Ureter (tissue), 1 donor: ENCODE measurements around the gene DOK6. TPM values are rescaled to one million over a fixed set of nuclear protein-coding genes. Genes with fewer than 3 reads are reported as not detected.
"Not testable (repeated sequence)": the region's sequence is repeated elsewhere in the genome, so short reads cannot be mapped to it uniquely, and the experiment has no call there.

Experiments
- DNase-seq: peaks from one replicate; pipeline ENCODE4 v3.0.0-alpha.2; 2020; ENCODE audit warnings: low spot score
- total RNA-seq: library from RNA; stranded (reverse); gene quantifications from one replicate; pipeline ENCODE4 v1.2.4, GENCODE V29; 2023
- donor health status: DM: yes; HTN: yes; CAD: no.

The DOK6 gene
- total RNA-seq, 1 donor from 2014 or later, result 4.9 TPM

DNA sequence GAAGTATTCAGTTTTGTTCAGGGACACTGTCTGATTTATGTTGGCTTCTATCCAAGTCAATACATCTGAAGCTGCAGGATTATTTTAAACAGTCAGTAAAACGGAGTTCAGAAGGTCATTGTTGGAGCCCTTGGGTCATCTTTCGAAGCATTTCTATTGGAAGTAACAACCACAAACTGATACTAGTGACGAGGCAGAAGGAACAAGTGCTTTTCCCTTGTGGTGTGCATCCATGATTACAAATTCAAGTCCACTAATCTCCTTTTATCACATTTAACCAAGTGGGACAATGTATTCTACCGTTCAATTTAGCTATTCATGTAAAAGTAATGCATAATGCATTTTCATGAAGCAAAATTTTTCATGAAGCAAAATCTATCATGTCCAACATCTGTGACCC is 470.0 kb downstream of the DOK6 start:
- DNase-seq, result no peak

DNA sequence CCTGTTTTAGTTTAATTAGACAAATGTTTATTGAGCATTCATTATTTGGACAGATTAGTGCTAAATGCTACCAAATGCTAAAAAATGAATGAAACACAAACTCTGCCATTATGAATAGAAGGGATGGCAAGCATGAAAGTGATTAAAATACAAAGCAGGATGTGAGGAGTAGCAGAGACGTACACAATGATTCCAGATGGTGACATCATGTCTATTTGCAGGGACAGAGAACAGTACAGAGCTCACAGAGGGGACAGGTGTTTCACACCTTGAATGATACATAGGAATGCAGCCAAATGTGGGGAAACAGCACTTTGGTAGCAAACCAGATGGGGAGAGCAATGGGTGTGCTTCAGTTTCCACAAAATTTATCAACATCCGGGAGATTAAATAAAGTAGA is 470.7 kb downstream of the DOK6 start:
- no peak for DNase-seq

DNA sequence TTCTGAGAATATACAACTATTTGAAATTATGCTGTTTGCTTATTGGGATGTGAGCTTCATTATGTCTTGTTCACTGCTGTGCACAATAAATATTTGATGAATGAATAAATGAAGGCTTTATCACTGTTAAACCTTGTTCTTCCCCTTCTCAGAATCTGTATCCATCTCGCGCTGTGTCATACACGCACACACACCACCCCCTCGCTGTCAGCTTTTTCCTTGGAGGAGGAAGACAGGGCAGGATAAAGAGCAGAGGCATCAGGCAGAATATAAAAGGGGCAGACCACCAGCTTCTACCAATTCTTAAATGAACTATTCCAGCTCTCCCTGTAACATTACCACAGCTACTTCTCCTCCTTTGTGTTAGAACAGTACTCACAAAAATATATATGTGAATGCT is 472.0 kb downstream of the DOK6 start:
- DNase-seq, result no peak

DNA sequence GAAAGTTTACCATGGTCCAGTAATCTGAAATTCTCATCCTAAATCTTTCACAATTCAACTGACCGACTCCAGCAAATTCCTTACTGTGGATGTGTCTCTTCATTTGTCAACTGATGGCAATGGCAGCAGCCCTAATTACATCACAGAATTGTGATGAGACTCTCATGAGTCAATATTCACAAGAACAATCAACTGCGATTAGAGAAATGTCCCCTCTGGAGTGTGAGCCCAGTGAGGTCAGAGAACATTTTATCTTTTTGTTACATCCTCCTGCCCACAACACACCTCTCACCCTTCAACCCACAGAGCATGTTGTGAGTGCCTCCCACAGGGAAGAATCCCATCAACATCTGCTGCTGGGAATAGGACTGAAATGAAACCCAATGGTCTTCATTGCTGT is 473.4 kb downstream of the DOK6 start:
- no peak for DNase-seq

DNA sequence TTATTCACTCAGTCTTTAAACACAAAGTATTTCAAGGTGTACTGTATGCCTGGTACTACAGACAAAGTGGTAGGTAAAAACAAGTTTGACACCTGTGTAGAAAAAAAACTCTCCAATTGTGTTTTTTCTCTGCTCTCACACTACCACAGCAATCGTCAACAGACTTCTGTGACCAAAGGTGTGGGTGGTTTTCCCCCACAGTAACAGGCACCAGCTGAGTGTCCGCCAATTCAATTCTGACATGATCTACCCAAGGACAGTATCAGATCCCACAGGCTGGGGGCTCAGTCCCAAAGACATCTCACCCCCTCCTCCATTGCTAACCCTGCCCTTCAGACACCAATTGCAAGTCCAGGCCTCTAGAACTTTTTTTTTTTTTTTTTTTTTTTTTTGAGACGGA is 475.8 kb downstream of the DOK6 start:
- DNase-seq, result no peak

DNA sequence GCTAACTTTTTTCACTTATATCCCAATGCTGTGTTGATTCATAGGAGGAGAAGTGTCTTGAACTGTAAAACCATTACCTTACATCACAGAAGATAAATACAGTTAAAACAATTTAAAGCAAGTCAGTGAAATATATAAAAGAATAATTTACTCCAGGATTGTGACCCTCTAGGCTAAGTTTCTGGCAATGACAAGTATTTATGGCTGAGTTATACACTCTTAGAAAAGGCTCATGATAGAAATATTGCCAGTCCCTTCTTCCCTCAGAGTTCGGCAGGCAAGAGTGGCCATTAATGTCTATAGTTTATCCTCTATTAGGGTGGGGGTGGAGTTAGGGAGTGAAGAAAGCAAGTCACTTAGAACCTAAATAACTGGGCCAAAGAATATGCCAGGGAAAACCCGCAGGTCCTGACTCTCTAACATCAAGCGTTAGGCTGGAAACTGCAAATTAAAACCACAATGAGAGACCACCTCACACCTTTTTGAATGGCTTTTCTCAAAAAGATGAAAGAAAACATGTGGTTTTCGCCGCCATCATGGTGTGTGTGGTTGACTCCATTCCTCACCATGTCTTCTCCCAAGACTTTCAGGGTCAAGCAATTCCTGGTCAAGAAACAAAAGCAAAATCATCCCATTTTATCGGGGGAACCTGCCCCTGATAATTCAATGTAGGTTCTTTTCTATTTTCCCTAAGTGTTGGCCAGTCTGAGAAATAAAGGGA is 477.7 kb downstream of the DOK6 start:
- no peak for DNase-seq

DNA sequence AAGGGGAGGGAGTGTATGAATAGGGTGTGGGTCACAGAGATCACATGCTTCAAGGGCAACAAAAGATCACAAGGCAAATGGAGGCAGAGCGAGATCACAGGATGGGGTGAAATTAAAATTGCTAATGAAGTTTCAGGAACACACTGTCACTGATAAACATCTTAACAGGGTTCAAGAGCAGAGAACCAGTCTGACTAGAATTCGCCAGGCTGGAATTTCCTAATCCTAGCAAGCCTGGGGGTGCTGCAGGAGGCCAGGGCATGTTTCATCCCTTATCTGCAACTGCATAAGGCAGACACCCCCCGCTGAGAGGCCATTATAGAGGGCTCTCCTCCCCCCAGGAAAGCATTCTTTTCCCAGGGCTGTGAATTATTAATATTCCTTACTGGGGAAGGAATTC is 478.4 kb downstream of the DOK6 start:
- DNase-seq, result not testable (repeated sequence)

DNA sequence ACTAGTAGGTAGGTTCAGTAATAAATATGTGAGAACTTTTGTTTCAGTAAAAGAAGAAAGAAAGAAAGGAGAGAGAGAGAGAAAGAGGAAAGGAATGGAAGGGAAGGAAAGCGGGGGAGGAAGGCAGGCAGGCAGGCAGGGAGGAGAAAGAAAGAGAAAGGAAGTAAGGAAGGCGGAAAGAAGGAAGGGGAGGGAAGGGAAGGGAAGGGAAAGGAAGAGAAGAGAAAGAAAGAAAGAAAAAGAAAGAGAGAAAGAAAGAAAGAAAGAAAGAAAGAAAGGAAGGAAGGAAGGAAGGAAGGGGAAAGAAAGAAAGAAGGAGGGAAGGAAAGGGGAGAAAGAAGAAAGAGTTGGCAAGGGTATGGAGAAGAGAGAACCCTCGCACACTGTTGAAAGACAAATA is 479.4 kb downstream of the DOK6 start:
- no peak for DNase-seq

DNA sequence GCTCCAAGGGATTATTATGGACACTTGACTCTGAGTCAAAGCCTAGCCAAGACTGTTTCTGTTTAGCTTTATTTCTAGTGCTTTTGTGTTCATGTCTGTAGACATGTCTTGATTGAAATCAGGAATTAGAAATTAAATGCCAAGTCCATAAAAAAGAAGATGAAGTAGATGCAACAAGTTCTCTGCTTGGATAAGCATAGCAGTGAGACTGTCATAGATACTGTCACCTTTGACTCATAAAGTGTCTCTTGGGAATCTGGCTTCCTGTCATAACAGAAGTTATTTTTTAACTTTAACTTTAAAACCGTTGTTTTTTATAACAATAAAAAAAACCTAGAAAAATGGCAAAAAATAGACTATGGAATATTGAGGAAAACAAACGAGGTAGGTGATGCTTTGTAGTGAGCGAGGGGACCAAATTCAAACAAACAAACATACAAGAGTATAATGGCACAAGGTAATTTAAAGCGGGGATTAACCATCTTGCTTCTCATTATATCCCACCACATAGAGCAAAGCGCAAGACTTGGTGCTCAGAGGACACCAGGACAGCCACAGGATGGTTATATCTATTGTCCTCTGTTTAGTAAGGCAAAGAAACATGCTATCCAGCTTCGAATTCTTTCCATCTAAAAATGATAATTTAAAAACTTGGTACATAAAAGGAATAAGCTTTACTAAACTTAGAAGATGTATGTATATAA is 482.4 kb downstream of the DOK6 start:
- no peak for DNase-seq

DNA sequence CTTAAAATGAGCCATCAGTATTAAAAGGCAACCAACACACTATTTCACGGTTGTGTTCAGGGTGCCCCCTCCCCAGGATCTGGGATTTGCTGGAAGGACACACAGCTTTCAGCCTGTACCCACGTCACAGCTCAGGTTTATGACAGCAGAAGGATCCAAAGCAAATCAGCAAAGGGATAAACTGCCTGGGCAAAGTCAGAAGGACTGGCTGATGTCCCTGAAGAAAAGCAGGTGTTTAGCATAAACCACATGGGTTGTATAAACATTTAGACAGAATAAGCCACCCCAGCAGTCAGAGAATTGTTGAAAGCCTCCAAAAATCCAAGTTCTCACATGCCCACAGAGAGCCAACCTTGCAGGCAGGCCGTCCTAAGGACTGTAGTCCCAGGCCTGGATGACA is 483.1 kb downstream of the DOK6 start:
- DNase-seq, result no peak

DNA sequence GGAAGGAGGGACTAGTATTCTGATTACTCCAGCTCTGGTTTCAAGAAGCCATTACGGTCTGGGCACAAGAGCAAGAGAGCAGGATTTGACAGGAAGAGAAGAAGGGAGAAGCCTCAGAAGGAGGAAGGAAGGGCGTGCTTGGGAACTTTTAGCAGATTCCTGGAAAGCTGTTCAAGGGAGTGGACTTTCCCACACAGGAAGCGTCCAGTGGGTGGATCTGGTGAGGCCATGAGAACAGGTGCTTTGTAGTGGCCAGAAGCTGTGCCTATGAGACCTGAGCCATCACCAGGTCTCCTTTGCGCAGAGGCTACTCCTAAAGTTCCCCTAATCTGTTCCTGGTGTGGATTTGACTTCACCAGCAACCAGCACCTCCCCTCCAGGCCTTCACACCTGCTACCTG is 484.7 kb downstream of the DOK6 start:
- DNase-seq, result no peak

DNA sequence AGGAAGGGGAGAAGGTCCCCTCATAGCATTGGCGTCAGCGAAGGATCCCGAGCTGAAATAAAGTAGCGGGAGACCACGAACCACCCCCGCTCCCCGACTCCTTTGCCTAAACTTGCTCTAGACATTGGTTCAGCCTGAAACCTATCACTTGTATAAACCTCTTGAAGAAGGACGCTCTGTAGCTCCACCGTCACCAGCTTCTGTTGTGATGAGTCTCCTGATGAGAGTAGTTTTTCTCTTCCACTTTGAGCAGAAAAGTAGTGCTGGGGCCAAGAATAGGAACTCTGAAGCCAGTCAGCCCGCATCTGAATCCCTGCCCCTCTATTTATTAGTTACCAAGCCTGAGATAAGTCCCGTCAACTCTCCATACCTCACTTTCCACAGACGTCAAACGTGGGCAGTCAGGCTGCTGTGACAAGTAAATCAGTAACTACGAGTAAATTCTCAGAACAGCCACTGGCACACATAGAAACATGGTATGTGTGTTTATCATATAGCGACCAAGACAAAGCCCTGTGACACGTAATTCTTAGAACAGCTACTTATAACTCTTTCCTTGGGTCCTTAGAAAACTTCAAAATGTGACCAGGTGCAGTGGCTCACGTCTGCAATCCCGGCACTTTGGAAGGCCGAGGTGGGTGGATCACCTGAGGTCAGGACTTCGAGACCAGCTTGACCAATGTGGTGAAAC is 485.3 kb downstream of the DOK6 start:
- no peak for DNase-seq

DNA sequence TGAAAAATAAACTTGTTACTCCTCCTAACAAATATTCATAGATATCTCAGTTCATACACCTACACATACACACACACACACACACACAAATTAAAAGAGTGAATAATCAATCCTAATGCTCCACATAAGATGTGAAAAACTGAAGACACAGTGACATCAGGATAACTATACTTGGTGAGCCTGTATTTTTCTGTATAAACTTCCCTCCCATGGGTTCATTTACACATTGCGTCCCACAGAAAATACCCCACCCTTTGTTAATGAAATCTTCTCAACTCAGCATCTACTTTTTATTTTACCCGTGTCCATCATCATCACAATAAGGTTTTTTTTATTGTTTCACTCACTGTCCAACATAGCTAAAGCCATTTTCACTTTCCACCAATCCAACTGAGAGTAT is 486.6 kb downstream of the DOK6 start:
- no peak for DNase-seq

DNA sequence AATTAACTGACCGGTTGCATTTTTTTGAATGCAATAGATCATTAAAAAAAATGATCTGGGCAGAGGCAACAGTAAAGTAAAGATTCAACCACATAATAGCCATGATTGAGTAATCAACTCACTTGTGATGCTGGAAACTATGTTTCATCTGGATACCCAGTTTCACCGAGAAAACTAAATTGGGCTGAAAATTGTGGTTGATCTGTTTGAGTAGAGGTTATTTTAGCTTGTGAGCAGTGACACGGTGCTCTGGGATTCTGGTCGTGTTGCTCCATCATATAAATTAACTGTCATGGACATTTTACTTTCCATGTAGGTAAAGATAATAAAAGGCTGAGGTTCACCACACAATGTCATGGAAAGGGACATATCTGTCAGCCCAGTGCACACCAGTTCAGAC is 488.3 kb downstream of the DOK6 start:
- no peak for DNase-seq

DNA sequence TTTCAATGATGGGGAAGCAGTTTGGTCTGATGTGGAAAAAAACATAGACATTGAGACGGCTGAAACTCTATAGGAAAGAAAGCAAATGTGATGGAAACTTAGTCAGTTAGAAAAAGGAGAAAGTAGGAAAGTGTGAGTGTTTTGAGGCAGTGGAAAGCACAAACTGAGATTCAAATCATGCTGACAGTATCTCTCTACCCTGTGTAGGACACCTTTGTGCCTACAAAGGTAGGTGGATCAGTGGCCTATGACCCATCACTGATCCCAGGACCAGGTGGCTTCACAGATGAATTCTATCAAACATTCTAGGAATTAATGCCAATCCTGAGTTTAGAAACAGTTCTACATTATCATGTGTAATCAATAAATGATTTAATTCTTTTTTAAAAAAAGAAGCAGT is 489.9 kb downstream of the DOK6 start:
- no peak for DNase-seq

DNA sequence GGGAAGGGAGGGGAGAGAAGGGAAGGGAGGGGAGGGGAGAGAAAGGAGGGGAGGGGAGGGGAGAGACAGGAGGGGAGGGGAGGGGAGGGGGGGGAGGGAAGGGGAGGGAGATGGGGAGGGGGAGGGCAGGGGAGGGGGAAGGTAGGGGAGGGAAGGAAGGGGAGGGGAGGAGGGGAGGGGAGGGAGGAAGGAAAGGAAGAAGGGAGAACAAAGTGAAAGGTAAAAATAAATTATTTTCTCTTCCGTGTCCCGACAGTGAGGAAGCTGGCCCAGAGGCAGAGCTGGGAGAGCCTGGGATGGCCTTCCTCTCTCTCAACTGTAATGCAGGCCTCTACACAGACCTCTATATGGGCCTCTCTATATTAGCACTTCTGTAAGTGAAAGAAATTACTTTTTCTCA is 493.8 kb downstream of the DOK6 start:
- DNase-seq, result no peak

DNA sequence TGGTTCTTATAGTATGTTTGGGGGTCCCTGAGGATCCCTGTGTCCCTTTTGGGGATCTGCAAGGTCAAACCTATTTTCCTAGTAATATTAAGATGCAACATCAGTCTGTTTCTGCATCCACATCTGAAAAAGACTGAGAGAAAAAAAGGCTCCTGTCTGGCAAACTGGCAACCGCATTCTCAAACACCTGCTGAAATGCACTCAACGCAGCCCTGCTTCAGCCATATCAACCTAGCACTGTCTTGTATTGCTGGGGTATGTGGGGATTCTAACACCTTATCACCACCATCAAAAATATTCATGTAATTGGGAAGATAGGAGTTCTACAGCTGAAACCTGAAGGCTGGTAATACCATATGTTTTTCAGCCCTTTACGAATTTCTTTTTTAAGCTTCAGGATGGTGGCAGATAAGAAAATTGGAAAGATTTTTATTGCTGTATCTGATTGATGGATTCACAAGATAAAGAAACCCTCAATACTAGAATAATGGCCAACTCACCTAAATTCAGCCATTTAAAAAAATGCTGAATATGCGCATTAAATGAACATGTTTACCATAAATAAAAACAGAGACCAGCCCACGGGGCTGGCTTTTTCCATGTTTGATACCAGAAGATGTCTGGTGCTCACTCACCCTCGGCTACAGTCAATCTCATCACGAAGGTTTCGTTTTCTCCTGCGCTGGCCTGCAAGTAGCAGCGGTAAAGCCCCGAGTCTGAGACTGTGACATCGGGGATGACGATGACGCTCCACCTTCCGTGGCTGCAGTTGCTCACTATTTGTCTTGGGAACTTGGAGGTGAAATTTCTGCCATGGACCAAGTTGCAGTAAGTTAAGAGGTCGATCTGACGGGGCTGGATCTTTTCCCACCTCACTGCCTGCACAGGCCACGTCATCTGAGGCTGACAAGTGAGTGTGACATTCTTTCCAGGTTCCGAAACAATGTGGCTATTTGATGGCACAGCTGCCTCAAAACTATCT is 494.7 kb downstream of the DOK6 start:
- no peak for DNase-seq

DNA sequence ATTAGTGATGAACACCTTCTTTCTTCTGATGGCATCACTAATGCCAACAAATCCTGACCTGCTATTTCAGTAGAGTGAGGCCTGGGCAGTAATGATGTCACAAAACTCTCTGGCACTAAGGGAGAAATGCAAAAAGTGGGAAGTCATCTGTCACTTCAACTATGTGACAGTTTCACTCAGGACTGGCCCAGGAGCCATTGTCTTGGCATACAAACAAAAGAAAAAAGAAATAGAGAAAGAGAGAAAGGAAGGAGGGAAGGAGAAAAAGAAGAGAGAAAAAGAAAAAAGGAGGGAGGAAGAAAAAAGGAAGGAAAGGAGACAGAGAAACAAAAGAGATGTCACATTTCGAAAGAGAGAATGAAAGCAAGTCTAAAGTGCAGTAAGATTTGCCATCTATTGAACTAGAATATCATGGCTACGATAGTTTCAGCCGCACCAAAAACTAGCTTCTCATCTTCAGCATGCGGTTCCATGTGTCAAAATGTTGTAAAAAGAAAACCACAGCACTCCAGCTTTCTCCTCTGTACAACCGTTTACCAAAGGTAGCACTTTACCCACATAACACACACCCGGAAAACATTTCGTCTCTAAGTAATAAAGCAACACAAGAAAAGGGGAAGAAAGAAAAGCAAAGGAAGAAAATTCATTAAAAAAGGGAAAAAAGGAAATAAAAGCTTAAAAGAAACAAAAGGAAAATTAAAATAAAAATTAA is 496.9 kb downstream of the DOK6 start:
- DNase-seq, result no peak

DNA sequence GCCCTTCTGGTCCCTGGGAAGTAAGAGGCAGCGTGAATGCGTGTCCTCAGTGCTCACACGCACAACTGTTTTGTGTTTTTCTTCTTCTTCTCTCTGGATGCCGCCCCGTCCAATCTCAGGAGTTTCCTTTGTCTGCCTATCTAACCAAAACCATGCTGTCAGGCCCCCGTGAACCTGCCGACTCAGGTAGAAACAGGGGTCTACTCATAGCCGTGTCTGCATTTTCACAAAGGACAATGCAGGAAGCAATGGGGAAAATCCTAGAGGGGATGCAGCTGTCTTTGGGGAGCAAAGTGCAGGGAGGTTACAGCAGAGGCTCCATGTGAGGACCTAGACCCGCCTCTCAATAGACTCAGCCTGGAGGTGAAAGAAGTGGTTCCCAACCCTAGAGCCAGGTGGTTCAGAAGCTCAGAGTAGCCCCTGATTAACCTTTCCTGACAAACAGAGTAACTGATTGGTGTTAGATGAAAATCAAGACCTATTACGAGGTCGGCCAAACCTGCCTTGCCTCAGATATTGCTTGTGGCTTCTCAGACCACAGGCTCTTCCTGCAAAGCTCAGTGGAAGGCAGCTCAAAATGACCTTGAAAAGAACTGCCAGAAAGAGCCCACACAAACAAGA is 497.7 kb downstream of the DOK6 start:
- no peak for DNase-seq
